NCI-H1417 treated with DMSO at 0.1 percent for 48 hours (cell line): ENCODE data around the gene COA5.

ENCODE experiments used
- DNase-seq: peaks from one replicate; lab custom pipeline; 2025; lab: John Stamatoyannopoulos, UW

COA5 gene

GRCh38 chr2:98551316-98551715 lies 57.0 kb downstream of the COA5 start:
- no peak for DNase-seq

DNA sequence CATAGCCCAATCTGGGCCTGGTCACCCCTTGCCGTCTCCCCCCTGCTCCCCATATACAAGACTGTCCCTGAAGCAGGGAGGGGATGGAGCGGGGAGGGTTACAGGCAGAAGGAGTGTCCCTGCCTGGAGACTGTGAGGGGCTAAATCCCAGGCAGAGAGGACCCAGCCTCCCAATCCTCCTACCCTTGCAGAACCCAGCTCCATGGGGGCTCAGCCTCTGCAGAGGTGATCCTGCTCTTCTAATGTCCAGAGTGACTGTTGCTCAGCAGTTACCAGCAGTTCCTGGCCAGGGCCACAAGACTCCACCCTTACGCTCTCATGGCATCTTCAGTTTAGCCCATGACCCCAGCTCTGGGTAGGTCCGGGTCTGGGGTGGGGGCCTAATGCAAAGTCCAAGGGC lies 58.1 kb downstream of the COA5 start:
- DNase-seq = no peak
